ENCODE results near the gene CHCHD2.

The CHCHD2 gene

GRCh38 chr7:56063882-56064625 lies 42.2 kb downstream of the CHCHD2 start, which contains the start of gene SUMF2:
Gene SUMF2, plus strand, starts transcription at chr7:56064286. Its CDS starts 26 bp downstream, at chr7:56064312.
- H3K4me3 ChIP-seq (replicated peaks; ENCODE audit: low read depth, low read length), result peak within 1 kb of the TSS; percentile 79
- TF ChIP-seq, protein P1, sequence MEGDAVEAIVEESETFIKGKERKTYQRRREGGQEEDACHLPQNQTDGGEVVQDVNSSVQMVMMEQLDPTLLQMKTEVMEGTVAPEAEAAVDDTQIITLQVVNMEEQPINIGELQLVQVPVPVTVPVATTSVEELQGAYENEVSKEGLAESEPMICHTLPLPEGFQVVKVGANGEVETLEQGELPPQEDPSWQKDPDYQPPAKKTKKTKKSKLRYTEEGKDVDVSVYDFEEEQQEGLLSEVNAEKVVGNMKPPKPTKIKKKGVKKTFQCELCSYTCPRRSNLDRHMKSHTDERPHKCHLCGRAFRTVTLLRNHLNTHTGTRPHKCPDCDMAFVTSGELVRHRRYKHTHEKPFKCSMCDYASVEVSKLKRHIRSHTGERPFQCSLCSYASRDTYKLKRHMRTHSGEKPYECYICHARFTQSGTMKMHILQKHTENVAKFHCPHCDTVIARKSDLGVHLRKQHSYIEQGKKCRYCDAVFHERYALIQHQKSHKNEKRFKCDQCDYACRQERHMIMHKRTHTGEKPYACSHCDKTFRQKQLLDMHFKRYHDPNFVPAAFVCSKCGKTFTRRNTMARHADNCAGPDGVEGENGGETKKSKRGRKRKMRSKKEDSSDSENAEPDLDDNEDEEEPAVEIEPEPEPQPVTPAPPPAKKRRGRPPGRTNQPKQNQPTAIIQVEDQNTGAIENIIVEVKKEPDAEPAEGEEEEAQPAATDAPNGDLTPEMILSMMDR (IDR thresholded peaks at IDR 0.05; ENCODE audit: low read depth, low read length, missing control alignments), result no peak
- DNase-seq (ENCODE audit: extremely low read depth, low read depth), result peak; percentile 61

DNA sequence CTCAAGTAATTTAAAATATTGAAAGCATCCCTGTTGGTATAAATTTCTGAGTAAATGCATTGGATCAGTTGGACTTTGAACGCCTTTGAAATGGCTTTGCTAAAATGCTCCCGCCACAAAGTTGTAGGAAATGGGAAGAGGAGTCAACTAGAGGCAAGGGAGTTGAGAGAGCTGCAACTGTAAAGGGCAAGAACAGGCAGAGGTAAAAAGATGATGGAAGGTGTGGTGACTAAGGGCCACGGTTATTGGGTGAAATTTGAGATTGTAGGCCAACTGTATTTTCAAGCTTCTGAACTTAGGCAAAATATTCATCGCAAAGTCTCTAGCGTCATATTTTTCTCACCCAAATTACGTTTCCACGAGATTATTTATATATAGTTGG lies 42.8 kb downstream of the CHCHD2 start:
- H3K4me3 ChIP-seq (replicated peaks; ENCODE audit: low read depth, low read length), result peak overlapping the region; percentile 79
- TF ChIP-seq, protein P1 (IDR thresholded peaks at IDR 0.05; ENCODE audit: low read depth, low read length, missing control alignments), result no peak
- no peak for DNase-seq (ENCODE audit: extremely low read depth, low read depth)

GRCh38 chr7:56062382-56062781 lies 43.9 kb downstream of the CHCHD2 start:
- no peak for DNase-seq (ENCODE audit: extremely low read depth, low read depth)
- no peak overlapping the region for H3K4me3 ChIP-seq (replicated peaks; ENCODE audit: low read depth, low read length)
- TF ChIP-seq, protein P1 (IDR thresholded peaks at IDR 0.05; ENCODE audit: low read depth, low read length, missing control alignments), result no peak

- H3K4me3 ChIP-seq (replicated peaks; ENCODE audit: low read depth, low read length), result peak overlapping the region; percentile 96
- TF ChIP-seq, protein P1 (IDR thresholded peaks at IDR 0.05; ENCODE audit: low read depth, low read length, missing control alignments), result no peak
- DNase-seq (ENCODE audit: extremely low read depth, low read depth), result no peak
Measured at GRCh38 chr7:56053993-56054392, 52.3 kb downstream of the CHCHD2 start.

DNA sequence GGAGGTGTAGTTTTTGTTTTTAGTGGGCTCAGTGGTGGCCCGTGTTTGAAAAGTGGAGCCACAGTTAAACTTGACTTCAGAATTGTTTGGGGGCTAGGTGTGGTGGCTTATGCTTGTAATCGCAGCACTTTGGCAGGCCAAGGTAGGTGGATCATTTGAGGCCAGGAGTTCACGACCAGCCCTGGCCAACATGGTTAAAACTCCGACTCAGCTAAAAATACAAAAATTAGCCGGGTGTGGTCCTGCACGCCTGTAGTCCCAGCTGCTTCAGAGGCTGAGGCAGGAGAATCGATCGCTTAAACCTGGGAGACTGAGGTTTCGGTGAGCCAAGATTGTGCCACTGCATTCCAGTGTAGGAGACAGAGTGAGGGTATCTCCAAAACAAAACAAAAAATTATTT lies 52.9 kb downstream of the CHCHD2 start:
- TF ChIP-seq, protein P1 (IDR thresholded peaks at IDR 0.05; ENCODE audit: low read depth, low read length, missing control alignments), result no peak
- H3K4me3 ChIP-seq (replicated peaks; ENCODE audit: low read depth, low read length), result peak overlapping the region; percentile 96
- no peak for DNase-seq (ENCODE audit: extremely low read depth, low read depth)

All from HFF-Myc (cell line).